Heart left ventricle (tissue), 13 donors: ENCODE data around the gene PCBP1.

Source experiments
- CTCF ChIP-seq, 12 donors: fragments of 200-600 bp; sonication (generic) in 4 of 12; IDR thresholded peaks; one replicate each; pipeline versions ENCODE4 v1.5.0 to v1.8.0; 2018 to 2022; ENCODE audit warnings: antibody characterized with exemption in 12 of 12, mild to moderate bottlenecking in 5 of 12
- POLR2A ChIP-seq, 2 donors: fragments of 450-650 bp; IDR thresholded peaks; one replicate each; pipeline ENCODE4 v1.6.1; 2017; ENCODE audit warnings: antibody characterized with exemption in 2 of 2, mild to moderate bottlenecking in 2 of 2, moderate library complexity in 2 of 2
- donor health status: ischemic (EF 13 %, LVEDD 7.1; RV severe dilation, severe dysfunction).
- donor health status: DM: no; HTN: yes; CAD: no.
- donor health status: DM: no; HTN: no; CAD: no.
- donor health status: ischemic (EF 25% LVEDD 6.9; RV normal size, moderate dysfunction).
- donor health status: ischemic (EF 25% LVEDD 5.7; RV mildly dilated, moderate dysfunction).
- donor health status: ischemic (EF 35%, LVEDD 5.7; RV mildly dilated, moderate dysfunction).
- donor health status: nonischemic (EF 11% LVEDD 7.7; RV severe dilation, severe dysfunction).
- donor health status: DM: yes; HTN: yes; CAD: no.
- donor health status: PGD.
- donor health status: ischemic (EF 29% LVEDD 5.4; RV normal size, mild dysfunction).
- donor health status: nonischemic (EF 23%, LVEDD 6.1; RV moderate dilation, normal function).

- TF ChIP-seq CTCF (IDR thresholded peaks at IDR 0.05) (no peak), POLR2A (IDR thresholded peaks at IDR 0.05) (no peak)
These were observed 6.1 kb upstream of the PCBP1 start for GRCh38 chr2:70081221-70081620.
